ENCODE measurements around the gene TBPL1. TPM values are rescaled to one million over a fixed set of nuclear protein-coding genes. Genes with fewer than 3 reads are reported as not detected.

TBPL1 gene
- total and polyA plus RNA-seq, 11 donors: 9.9 to 20.3 (median 16.0) TPM

DNA sequence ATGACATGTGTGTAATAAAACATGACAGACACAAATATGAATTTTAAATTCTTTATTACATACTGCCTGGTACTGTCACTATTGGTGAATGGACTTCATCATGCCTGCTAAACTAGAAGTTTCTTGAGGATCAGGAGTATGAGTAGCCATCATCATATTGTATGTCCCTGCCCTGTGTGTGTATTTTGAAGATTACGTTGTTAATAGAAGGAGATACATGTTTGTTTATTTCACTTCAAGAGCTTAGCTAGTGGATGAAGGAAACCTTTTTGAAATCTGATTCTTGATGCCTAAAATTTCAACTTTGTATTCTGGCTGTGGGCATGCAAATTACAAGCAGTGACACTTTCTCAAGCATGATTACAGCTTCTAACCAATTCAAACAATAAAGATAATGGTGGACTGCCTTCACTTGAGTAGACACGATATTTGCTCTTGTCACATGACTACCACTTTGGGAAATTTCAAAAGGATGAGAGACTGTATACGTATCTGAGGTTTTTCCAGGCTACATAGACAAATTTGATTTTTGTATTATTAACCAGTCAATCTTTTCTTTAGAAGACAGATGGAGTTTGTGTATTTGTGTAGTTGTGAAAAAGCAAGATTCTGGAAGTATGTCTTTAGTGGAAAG is 3.5 kb downstream of the TBPL1 start:
- ATAC-seq (no peak), DNase-seq (no peak)
- H3K27ac ChIP-seq: no peak overlapping the region
- H3K4me3 ChIP-seq: no peak overlapping the region
- 91 to 92% (median 92%) methylated on average over 3 of the region's 3 CpGs for WGBS, 4 donors
- no peaks in the 10 kb centered on the region for H3K27me3 ChIP-seq
- TF ChIP-seq POLR2A (IDR thresholded peaks at IDR 0.05): no peak
- TF ChIP-seq, protein P1, sequence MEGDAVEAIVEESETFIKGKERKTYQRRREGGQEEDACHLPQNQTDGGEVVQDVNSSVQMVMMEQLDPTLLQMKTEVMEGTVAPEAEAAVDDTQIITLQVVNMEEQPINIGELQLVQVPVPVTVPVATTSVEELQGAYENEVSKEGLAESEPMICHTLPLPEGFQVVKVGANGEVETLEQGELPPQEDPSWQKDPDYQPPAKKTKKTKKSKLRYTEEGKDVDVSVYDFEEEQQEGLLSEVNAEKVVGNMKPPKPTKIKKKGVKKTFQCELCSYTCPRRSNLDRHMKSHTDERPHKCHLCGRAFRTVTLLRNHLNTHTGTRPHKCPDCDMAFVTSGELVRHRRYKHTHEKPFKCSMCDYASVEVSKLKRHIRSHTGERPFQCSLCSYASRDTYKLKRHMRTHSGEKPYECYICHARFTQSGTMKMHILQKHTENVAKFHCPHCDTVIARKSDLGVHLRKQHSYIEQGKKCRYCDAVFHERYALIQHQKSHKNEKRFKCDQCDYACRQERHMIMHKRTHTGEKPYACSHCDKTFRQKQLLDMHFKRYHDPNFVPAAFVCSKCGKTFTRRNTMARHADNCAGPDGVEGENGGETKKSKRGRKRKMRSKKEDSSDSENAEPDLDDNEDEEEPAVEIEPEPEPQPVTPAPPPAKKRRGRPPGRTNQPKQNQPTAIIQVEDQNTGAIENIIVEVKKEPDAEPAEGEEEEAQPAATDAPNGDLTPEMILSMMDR (IDR thresholded peaks at IDR 0.05): no peak
- intact Hi-C loops (cut with DNase I): no loop called here
- peaks cover 0 to 47% (median 33%) of the 10 kb centered on the region in 12 donors for H3K4me1 ChIP-seq
- no peaks in the 10 kb centered on the region for H3K9me3 ChIP-seq
- no peaks in the 10 kb centered on the region for H3K36me3 ChIP-seq

DNA sequence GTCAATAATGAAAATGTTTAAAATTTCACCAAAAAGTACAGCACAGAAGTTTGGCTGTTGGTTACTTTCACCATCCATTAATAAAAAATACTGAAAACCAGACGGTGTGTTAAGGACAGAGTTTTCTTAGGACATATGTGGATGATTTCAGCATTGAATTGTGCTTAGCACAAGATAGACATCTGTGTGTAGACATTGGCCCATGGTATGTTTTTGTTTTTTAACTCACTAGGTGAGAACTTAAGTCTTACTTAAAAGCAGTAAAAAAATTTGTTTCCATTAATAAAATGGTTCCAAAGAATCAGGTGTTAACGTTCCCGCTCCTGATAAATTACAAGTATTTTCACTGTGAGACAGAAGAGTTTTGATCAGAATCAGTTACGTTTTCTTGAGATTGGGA is 4.2 kb downstream of the TBPL1 start:
- H3K4me3 ChIP-seq: no peak overlapping the region
- TF ChIP-seq, protein P1 (IDR thresholded peaks at IDR 0.05): no peak
- TF ChIP-seq POLR2A (IDR thresholded peaks at IDR 0.05): no peak
- peaks cover 0 to 44% (median 33%) of the 10 kb centered on the region in 12 donors for H3K4me1 ChIP-seq
- intact Hi-C loops (cut with DNase I): no loop called here
- no peak overlapping the region for H3K27ac ChIP-seq
- DNase-seq (no peak), ATAC-seq (no peak)
- no peaks in the 10 kb centered on the region for H3K27me3 ChIP-seq
- no peaks in the 10 kb centered on the region for H3K36me3 ChIP-seq
- WGBS, 4 donors: 90 to 93% (median 92%) methylated on average over 4 of the region's 4 CpGs
- no peaks in the 10 kb centered on the region for H3K9me3 ChIP-seq

DNA sequence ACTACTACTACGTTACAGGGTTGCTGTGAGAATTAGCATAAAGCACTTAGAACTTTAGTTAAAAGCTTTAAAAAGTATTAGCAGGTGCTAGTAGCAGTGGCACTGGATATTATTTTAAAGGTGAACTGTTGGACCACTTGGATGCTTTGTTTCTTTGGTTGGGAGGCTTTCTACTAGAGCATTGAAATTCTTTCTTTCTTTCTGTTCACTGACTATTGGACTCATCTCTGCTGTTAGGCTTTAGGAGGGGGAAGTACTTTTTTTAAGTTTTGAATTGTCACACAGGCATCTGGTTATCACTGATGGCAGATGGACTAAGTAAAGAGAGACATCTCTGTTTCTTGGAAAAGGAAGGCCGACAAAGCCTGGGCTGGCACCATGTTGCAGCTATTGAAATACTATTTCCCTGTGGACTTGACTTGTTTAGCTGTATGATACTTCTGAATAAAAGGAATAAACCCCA is 4.8 kb downstream of the TBPL1 start:
- no peak overlapping the region for H3K27ac ChIP-seq
- TF ChIP-seq POLR2A (IDR thresholded peaks at IDR 0.05): no peak
- TF ChIP-seq, protein P1 (IDR thresholded peaks at IDR 0.05): no peak
- intact Hi-C loops (cut with DNase I): no loop called here
- no peak overlapping the region for H3K4me3 ChIP-seq
- H3K27me3 ChIP-seq: no peaks in the 10 kb centered on the region
- ATAC-seq: no peak
- peaks cover 0 to 44% (median 34%) of the 10 kb centered on the region in 12 donors for H3K4me1 ChIP-seq
- H3K36me3 ChIP-seq: no peaks in the 10 kb centered on the region
- DNase-seq: no peak
- no peaks in the 10 kb centered on the region for H3K9me3 ChIP-seq
- WGBS, 4 donors: 60 to 72% (median 65%) methylated on average over 2 of the region's 2 CpGs

DNA sequence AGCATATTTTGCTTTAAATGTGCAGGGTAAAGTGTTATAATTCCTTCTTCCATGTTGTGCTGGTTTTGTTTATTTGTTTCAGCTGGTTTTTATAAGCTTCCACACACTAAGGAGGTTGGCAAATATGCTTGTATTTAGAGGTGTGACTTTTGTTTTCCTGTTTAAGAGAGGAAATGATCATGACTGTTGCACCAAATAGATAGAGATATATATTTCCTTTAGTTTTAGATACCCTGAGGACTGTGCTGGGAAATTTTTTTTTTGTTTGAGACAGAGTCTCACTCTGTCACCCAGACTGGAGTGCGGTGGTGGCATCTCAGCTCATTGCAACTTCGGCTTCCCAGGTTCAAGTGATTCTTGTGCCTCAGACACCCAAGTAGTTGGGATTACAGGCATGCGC is 5.8 kb downstream of the TBPL1 start:
- no peak for DNase-seq
- Histone ChIP-seq H3K36me3 (no peaks in the 10 kb centered on the region), H3K27me3 (no peaks in the 10 kb centered on the region), H3K4me1 (peaks cover 0 to 44% (median 32%) of the 10 kb centered on the region in 12 donors), H3K4me3 (no peak overlapping the region), H3K9me3 (no peaks in the 10 kb centered on the region), H3K27ac (no peak overlapping the region)
- no peak for TF ChIP-seq POLR2A (IDR thresholded peaks at IDR 0.05)
- TF ChIP-seq, protein P1 (IDR thresholded peaks at IDR 0.05): no peak
- 83 to 89% (median 86%) methylated on average over 3 of the region's 3 CpGs for WGBS, 4 donors
- intact Hi-C loops (cut with DNase I): no loop called here
- ATAC-seq: no peak
